NCI-H146 treated with DMSO at 0.1 percent for 48 hours (cell line): ENCODE results near the gene NXNL1.
"Not testable (repeated sequence)": the region's sequence is repeated elsewhere in the genome, so short reads cannot be mapped to it uniquely, and the experiment has no call there.

Experiments used
- DNase-seq: peaks from one replicate; lab custom pipeline; 2025; ENCODE audit not compliant: unreplicated experiment; lab: John Stamatoyannopoulos, UW

The NXNL1 gene, protein sequence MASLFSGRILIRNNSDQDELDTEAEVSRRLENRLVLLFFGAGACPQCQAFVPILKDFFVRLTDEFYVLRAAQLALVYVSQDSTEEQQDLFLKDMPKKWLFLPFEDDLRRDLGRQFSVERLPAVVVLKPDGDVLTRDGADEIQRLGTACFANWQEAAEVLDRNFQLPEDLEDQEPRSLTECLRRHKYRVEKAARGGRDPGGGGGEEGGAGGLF

DNA sequence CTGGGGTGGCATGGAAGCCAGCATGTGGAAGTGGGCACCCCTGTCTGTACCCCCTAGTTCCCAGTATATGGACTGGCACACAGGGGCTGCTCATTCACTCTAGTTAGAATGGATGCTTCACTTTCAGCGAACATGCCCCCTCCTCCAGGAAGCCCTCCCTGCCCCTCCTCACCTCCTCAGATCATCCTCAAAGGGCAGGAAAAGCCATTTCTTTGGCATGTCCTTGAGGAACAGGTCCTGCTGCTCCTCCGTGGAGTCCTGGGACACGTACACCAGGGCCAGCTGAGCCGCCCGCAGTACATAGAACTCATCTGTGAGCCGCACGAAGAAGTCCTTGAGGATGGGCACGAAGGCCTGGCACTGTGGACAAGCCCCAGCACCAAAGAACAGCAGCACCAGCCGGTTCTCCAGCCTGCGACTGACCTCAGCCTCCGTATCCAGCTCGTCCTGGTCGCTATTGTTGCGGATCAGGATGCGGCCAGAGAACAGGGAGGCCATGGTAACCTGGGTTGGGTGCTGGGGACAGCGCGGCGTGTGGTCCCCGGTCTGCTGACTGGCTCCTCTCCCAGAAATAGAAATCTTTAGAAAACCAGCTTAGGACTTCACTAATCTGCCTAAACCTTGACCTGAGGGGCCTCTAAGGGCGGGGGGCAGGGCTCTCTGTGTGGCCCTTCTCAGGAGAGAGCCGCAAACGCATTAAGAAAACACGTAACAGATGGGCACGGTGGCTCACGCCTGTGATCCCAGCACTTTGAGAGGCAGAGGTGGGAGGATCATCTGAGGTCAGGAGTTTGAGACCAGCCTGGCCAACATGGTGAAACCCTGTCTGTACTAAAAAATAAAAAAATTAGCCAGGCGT, at the start of gene NXNL1:
Gene NXNL1 (minus strand): TSS at position 555 of the 859 bp plus-strand sequence. CDS start 57 bp downstream, at position 498.
- DNase-seq, result no peak

DNA sequence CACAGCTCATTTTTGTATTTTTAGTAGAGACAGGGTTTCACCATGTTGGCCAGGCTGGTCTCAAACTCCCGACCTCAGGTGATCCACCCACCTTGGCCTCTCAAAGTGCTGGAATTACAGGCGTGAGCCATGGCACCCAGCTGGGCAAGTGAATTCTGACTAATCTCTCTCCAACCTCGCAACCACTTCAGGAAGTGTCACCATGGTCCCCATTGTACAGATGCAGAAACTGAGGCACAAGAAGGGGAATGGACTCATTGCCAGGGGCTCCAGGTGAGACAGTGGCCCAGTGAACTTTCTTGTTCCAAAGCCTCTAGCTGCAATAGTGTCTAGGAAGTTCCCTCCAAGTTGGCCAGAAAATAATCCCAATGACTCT, 47.8 kb upstream of the NXNL1 start:
- not testable (repeated sequence) for DNase-seq

DNA sequence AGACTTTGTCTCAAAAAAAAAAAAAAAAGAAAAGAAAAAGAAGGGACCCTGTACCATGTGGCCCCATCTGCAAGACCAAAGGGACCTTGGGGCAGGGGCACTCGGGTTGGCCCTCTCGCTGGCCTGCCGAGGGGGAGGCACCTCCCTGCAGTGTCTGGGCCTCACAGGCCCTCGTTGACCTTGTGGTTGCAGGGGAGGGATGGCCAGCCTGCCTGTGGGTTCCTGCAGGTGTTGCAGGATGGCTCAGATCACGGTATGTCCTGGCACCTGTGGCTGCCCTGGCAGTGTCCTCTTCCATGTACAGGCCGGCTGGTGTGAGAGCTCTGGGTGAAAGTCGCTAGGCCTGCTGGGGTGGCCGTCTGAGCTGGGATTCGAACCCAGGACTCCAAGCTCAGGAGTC, 46.0 kb upstream of the NXNL1 start:
- DNase-seq, result no peak

DNA sequence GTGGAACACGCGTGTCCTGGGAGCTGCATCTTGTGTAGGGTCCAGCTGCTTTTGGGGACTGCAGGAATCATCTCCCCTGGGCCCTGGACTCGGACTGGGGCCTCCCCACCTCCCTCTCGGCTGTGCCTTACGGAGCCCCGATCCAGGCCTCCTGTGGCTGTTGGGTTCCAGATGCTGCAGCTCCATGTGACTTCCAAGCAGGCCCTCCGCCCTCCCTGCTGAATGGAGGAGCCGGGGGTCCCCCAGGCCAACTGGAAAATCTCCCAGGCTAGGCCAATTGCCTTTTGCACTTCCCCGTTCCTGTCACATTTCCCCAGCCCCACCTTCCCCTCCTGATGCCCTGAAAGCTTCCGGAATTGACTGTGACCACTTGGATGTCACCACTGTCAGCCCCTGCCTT, 44.5 kb upstream of the NXNL1 start:
- no peak for DNase-seq

DNA sequence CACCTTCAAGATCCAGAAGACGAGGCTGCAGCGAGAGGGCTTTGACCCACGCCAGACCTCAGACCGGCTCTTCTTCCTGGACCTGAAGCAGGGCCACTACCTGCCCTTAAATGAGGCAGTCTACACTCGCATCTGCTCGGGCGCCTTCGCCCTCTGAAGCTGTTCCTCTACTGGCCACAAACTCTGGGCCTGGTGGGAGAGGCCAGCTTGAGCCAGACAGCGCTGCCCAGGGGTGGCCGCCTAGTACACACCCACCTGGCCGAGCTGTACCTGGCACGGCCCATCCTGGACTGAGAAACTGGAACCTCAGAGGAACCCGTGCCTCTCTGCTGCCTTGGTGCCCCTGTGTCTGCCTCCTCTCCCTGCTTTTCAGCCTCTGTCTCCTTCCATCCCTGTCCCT, 43.7 kb upstream of the NXNL1 start:
- DNase-seq, result no peak

DNA sequence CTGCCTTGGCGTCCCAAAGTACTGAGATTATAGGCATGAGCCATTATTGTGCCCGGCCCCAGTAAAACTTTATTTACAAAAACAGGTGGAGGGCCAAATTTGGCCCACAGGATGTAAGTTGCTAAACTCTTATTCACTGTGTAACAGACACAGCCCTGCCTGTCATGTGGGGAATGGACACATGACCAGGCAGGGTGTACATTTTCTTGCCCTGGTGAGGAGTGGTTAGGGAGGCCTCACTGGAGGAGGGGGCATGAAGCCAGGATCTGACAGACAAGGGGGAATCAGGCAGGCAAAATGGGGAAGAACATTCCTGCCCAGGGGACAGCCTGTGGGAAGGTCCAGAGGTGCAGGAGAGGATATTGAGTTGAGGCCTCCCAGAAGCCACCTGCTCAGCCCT, 43.3 kb upstream of the NXNL1 start:
- DNase-seq, result no peak

DNA sequence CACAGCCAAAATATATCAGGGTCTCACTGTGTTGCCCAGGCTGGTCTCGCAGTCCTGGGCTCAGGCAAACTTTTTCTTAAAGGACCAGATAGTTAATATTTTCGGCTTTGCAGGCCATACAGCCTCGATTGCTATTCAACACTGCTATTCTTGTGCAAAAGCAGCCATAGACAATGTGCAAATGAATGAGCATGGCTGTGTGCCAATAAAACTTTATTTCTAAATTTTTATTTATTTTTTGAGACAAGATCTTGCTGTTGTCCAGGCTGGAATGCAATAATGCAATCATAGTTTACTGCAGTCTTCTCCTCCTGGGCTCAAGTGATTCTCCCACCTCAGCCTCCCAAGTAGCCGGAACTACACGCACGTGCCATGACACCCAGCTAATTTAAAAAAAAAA, 42.5 kb upstream of the NXNL1 start:
- DNase-seq, result no peak

DNA sequence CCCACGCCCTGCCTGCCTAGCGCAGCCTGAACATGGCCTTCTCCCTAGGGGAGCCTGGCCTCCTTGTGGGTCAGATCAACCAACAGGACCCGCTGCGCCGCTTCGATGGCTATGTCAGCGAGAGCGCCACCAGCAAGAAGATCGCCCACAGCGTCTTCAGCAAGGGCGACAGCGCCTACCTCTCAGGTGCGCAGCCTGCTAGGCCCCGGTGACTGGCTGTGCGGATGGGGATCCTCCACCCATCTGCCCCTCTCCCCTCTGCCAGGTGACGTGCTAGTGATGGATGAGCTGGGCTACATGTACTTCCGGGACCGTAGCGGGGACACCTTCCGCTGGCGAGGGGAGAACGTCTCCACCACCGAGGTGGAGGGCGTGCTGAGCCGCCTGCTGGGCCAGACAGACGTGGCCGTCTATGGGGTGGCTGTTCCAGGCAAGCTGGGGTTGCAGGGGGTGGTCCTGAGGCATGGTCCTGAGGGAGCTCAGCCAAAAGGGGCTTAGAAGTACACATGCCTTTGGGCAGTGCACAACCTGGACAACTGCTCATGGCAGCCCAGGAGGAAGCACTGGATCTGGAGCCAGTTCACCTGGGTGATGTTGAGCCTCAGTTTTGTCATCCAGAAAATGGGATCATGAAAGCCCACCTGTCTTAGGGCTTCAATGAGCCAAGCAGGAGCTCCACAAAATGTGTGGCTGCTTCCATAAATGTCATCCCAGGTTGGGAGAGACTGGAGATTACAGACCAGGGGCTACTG, 39.9 kb upstream of the NXNL1 start:
- DNase-seq, result no peak

DNA sequence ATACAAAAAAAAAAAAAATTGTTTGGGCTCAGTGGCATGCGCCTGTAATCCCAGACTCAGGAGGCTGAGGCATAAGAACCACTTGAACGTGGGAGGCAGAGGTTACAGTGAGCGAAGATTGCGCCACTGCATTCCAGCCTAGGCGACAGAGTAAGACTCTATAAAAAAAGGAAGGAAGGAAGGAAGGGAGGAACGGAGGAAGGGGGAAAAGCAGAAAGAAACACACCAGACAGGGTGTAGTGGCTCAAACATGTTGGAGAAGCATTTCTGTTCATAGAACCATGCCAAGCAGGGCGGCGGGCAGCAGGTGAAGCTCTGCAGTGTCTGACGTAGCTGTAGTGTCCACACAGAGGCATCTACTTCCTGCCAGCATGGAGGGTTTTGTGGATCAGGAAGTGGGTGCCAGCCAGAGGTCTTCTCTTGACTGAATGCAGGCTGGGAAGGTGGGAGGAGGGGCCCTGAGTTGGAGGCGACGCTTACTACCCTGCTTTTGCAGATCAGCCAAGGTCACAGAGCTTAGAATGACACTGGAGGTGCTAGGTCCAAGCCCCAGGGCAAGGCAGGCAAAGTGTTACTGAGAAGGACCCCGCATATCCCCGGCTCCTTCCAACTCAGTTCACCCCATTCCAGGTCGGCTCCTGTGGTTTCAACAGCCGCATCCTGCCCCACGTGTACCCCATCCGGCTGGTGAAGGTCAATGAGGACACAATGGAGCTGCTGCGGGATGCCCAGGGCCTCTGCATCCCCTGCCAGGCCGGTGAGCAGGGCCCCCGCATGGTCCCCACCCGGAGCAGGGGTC, 39.1 kb upstream of the NXNL1 start:
- DNase-seq, result no peak

DNA sequence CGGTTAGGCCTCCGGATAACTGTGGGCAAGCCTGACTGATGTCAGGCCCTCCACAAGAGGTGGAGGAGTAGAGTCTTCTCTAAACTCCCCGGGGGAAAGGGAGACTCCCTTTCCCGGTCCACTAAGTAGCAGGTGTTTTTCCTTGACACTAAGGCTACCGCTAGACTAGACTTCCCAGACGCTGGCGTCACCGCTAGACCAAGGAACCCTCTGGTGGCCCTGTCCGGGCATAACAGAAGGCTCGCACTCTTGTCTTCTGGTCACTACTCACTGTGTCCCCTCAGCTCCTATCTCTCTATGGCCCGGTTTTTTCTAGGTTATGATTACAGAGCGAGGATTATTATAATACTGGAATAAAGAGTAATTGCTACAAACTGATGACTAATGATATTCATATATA, 38.3 kb upstream of the NXNL1 start:
- DNase-seq, result not testable (repeated sequence)

DNA sequence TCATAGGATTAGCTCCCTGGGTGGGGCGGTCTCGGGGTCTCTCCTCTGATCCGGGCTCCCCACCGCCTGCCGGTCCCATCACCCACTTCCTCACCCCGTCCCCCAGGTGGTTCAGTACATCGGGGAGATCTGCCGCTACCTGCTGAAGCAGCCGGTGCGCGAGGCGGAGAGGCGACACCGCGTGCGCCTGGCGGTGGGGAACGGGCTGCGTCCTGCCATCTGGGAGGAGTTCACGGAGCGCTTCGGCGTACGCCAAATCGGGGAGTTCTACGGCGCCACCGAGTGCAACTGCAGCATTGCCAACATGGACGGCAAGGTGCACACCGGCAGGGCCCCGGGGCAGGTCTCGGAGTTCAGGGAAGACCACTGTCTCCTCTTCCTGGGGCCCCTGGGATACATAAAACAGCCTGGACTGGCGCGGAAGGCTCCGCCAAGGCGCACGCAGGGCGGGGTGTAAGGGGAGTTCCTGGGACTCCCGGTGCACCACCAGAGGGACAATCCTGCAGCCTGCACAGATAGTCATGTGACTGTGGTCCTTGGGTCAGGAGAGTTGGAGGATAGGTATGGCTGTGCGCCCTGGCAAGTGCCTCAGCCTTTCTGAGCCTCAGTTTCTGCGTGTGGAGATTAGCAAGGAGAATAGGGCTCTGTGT, 36.5 kb upstream of the NXNL1 start:
- DNase-seq, result no peak

DNA sequence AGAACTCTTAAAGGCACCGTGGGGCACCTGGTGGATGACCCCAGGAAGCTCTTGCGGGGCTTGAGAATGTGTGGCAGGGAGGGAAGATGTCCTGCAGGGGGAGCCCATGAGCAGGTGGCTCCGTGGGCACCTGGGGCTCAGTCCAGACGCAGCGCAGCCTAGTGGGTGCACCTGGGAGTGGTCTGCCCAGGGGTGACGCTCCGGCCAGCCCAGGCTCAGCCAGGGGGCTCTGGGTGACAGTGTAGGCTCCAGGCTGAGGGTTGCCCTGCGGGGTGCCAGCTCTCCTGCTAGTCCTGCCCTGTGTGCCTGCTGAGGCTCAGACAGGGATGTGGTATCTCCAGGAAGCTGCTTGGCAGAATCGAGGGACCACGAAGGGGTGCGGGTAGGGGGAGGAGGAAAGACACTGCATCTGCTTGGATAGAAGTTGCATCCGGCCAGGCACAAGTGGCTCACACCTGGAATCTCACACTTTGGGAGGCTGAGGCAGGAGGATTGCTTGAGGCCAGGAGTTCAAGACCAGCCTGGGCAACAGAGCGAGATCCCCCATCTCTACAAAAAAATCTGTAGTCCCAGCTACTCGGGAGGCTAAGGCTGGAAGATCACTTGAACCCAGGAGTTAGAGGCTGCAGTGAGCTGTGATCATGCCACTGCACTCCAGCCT, 35.7 kb upstream of the NXNL1 start:
- DNase-seq, result peak; percentile 41

DNA sequence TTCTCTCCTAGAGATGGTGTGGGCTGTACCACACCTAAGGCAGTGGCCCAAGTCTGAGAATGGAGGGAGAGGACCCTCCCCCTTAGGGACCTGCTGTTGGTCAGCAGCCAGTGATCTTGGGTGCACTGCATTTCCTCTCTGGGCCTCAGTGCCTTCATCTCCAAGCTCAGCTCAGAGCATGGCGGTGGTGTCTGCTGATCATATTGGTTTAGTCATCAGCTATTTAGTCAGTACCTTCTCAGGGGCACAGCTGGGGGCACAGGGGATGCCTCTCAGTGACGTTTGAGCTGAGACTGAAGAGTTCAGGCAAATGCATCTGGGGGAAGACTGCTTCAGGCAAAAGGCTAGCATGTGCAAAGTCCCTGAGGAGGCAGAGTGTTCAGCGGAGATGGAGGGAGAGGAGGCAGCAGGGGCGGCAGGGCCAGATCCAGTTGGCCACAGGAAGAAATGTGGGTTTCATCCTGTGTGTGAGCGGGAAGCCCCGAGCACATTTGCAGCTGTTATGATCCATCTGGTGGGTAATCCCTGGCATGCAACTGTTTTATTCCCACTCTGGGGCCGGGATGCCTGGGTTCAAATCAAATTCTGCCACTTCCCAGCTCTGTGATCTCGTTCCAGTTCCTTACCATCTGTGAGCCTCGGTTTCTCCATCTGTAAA, 35.0 kb upstream of the NXNL1 start:
- DNase-seq, result no peak

DNA sequence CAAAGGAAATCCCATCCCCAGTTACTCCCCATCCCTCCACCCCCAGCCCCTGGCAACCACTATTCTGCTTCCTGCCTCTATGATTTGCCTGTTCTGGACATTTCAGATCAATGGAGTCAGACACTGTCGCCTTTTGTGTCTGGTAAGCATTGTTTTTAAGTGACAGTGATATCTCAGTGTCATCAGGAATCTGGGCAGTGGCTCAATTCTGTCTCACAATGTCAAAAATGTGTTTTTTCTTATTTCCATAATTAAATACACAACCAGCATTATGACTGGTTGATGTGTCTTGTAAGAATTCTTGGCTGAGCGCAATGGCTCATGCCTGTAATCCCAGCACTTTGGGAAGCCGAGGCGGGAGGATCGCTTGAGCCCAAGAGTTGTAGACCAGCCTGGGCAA, 30.6 kb upstream of the NXNL1 start:
- no peak for DNase-seq

DNA sequence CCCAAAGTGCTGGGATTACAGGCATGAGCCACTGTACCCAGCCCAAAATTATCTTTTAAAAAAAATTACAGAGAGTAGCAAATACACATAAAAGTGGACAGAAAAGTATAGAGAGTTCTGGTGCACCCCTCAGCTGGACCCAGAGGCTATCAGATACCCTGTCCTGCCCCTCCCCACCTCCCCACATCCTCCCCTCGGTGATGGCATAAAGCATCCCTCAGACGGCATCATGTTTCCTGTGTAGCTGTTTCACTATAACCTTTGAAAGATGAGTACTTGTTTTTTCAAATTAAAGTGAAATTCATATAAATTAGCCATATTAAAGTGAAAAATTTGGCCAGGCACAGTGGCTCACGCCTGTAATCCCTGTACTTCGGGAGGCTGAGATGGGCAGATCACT, 29.7 kb upstream of the NXNL1 start:
- no peak for DNase-seq

DNA sequence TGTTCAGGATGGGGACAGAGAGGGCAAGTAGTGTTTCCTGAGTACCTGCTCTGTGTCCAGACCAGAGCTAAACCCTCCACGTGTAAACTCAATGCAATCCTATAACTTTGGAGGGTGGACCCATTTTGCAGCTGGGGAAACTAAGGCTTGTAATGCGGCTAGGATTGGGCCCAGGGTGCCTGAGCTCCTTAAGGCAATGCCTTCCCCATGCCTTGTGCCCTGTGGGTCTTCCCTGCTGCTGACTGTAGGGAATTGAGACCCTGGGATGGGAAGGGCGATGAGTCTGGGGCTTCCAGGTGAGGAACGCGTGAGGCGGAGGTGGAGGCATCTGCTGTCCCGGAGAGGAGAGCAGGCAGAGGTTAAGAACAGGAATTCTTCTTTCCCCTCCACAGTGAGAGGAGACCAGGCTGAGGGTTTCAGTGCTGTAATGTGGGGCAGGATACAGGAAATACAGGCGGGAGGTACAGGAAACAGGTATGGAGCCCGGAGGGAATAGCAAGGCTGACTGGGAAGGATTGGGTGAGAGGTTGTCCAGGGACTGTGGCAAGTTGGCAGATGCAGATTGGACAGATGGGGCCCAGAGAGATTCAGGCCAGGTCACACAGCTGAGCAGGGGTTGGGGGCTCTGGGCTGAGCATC, 28.8 kb upstream of the NXNL1 start:
- DNase-seq, result no peak

DNA sequence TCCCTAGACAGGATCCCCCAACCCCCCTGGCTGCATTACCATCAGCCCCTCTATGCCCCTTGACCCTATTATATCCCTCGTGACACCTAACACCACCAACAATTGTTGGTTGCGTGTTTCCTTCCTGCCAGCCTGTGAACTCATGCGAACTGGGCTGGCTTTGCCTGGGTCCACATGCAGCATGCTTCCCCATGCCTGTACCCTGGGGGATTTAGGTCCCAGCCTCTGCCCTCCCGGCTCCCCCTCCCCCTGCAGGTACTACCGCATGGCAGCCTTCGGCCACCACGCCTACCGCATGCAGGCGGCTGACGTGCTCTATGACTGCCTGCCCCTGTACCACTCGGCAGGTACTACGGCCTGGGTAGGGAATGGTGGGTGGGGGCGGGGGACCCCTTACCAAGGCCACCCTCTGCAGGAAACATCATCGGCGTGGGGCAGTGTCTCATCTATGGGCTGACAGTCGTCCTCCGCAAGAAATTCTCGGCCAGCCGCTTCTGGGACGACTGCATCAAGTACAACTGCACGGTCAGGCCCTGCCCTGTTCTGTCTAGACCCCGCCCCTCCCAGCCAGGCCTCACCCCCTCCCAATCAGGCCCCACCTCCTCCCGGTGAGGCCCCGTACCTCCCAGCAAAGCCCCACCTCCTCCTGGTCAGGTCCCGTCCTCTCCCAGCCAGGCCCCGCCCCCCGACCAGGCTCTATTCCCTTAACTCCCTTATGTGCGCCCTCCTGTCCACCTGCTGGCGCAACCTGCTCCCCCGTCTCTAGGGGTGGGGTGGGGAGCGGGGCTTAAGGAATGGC, 28.1 kb upstream of the NXNL1 start:
- peak; percentile 76 for DNase-seq
